GM23338 (cell line): ENCODE measurements around the gene FLNB. TPM values are rescaled to one million over a fixed set of nuclear protein-coding genes. Genes with fewer than 3 reads are reported as not detected.
A peak's percentile ranks its signal among the peaks of the same experiment; 100 is the strongest.

ENCODE experiments used
- ATAC-seq: fragments of 200-7000 bp; cut with Tn5 transposase; 3 replicates; pipeline ENCODE4 v1.9.1; 2020
- DNase-seq: peaks from one replicate; pipeline ENCODE4 v3.0.0-alpha.2; 2015; ENCODE audit warnings: low spot score
- H2AFZ ChIP-seq: fragments of 200-600 bp; sonication (generic); 2 replicates; pipeline ENCODE4 v1.8.0; 2016; ENCODE audit warnings: antibody characterized with exemption, mild to moderate bottlenecking, moderate library complexity
- H3F3A ChIP-seq: fragments of 200-600 bp; sonication (generic); replicated peaks from 2 replicates; pipeline ENCODE4 v1.8.0; 2017; ENCODE audit warnings: antibody characterized with exemption, mixed run types, low read depth
- H3K27ac ChIP-seq: fragments of 200-600 bp; sonication (generic); 2 replicates; pipeline ENCODE4 v1.6.1; 2016; ENCODE audit warnings: low read depth
- H3K27me3 ChIP-seq: fragments of 200-600 bp; sonication (generic); 2 replicates; pipeline ENCODE4 v1.8.0; 2016; ENCODE audit warnings: mild to moderate bottlenecking, mixed run types, moderate library complexity; ENCODE audit not compliant: insufficient read depth
- H3K36me3 ChIP-seq: fragments of 200-600 bp; sonication (generic); 2 replicates; pipeline ENCODE4 v1.8.0; 2016; ENCODE audit warnings: mild to moderate bottlenecking; ENCODE audit not compliant: insufficient read depth
- H3K4me1 ChIP-seq: fragments of 200-600 bp; sonication (generic); 2 replicates; pipeline ENCODE4 v1.8.0; 2016; ENCODE audit warnings: mild to moderate bottlenecking, moderate library complexity; ENCODE audit not compliant: insufficient read depth
- H3K4me2 ChIP-seq: fragments of 200-600 bp; sonication (generic); 2 replicates; pipeline ENCODE4 v1.7.1; 2017; ENCODE audit warnings: mixed run types
- H3K4me3 ChIP-seq: fragments of 200-600 bp; sonication (generic); 2 replicates; pipeline ENCODE4 v1.6.1; 2016; ENCODE audit warnings: mixed run types
- H3K79me2 ChIP-seq: fragments of 200-600 bp; sonication (generic); replicated peaks from 2 replicates; pipeline ENCODE4 v1.8.0; 2017; ENCODE audit warnings: mild to moderate bottlenecking; ENCODE audit not compliant: insufficient read depth
- H3K9me2 ChIP-seq: fragments of 200-600 bp; sonication (generic); 2 replicates; pipeline ENCODE4 v1.8.0; 2017; ENCODE audit not compliant: insufficient read depth
- H4K20me1 ChIP-seq: fragments of 200-600 bp; sonication (generic); replicated peaks from 2 replicates; pipeline ENCODE4 v1.8.0; 2017; ENCODE audit warnings: mild to moderate bottlenecking; ENCODE audit not compliant: insufficient read depth
- H3K27ac Mint-ChIP-seq: 2 replicates; pipeline ENCODE4 v1.8.0; 2020; ENCODE audit warnings: inconsistent platforms, mild to moderate bottlenecking, moderate library complexity, mixed read lengths
- H3K27me3 Mint-ChIP-seq: 3 replicates; pipeline ENCODE4 v1.8.0; 2022; ENCODE audit warnings: low read depth, mild to moderate bottlenecking, moderate library complexity, mixed read lengths, inconsistent platforms; ENCODE audit not compliant: insufficient read depth, poor library complexity
- H3K36me3 Mint-ChIP-seq: 3 replicates; pipeline ENCODE4 v1.8.0; 2021; ENCODE audit warnings: low read depth, mild to moderate bottlenecking, inconsistent platforms, moderate library complexity, mixed read lengths
- H3K4me1 Mint-ChIP-seq: 3 replicates; pipeline ENCODE4 v1.8.0; 2020; ENCODE audit warnings: mild to moderate bottlenecking, inconsistent platforms, mixed read lengths
- H3K4me3 Mint-ChIP-seq: 3 replicates; pipeline ENCODE4 v1.8.0; 2021; ENCODE audit warnings: moderate library complexity, mild to moderate bottlenecking, inconsistent platforms, mixed read lengths
- H3K9me3 Mint-ChIP-seq: 3 replicates; pipeline ENCODE4 v1.8.0; 2020; ENCODE audit warnings: moderate library complexity, mild to moderate bottlenecking, inconsistent platforms, mixed read lengths
- CREB1 ChIP-seq: fragments of 250-450 bp; sonication (Bioruptor Pico); IDR thresholded peaks from 2 replicates; pipeline ENCODE4 v1.5.0; 2020; ENCODE audit warnings: low read depth, mild to moderate bottlenecking, moderate library complexity
- CTCF ChIP-seq, 2 experiments: fragments of 200-600 bp in 1 of 2; sonication (generic) in 1 of 2; conservative IDR thresholded peaks; 2 replicates each; pipeline versions ENCODE4 v1.5.1 to v1.6.1; 2016 to 2017; ENCODE audit warnings: antibody characterized with exemption in 2 of 2, low read depth in 2 of 2, mild to moderate bottlenecking in 2 of 2, moderate library complexity in 1 of 2
- ETS1 ChIP-seq: IDR thresholded peaks from 2 replicates; pipeline ENCODE4 v1.6.1; 2016; ENCODE audit warnings: antibody characterized with exemption
- EZH2 ChIP-seq: fragments of 200-600 bp; sonication (generic); IDR thresholded peaks from one replicate; pipeline ENCODE4 v1.8.0; 2017; ENCODE audit warnings: antibody characterized with exemption, mild to moderate bottlenecking, low read depth; ENCODE audit not compliant: unreplicated experiment
- EZH2phosphoT487 ChIP-seq: fragments of 200-600 bp; sonication (generic); IDR thresholded peaks from one replicate; pipeline ENCODE4 v1.8.1; 2018; ENCODE audit warnings: antibody characterized with exemption; ENCODE audit not compliant: unreplicated experiment
- JUNB ChIP-seq: IDR thresholded peaks from one replicate; pipeline ENCODE4 v1.6.1; 2016; ENCODE audit warnings: antibody characterized with exemption; ENCODE audit not compliant: unreplicated experiment
- NANOG ChIP-seq: IDR thresholded peaks from 2 replicates; pipeline ENCODE4 v1.6.1; 2016; ENCODE audit warnings: antibody characterized with exemption, borderline replicate concordance
- STAT1 ChIP-seq: IDR thresholded peaks from one replicate; pipeline ENCODE4 v1.6.1; 2016; ENCODE audit warnings: antibody characterized with exemption; ENCODE audit not compliant: unreplicated experiment
- ZNF114 ChIP-seq: fragments of 250-450 bp; sonication (Bioruptor Pico); IDR thresholded peaks from 2 replicates; pipeline ENCODE4 v1.5.0; 2020; ENCODE audit warnings: mild to moderate bottlenecking, moderate library complexity
- ZNF331 ChIP-seq: fragments of 250-450 bp; sonication (Bioruptor Pico); IDR thresholded peaks from 2 replicates; pipeline ENCODE4 v1.5.0; 2020; ENCODE audit warnings: low read depth, mild to moderate bottlenecking, moderate library complexity
- polyA plus RNA-seq: library from polyadenylated mRNA; unstranded; fragments of >200 nt; fragmentation: Nextera tagmentation; extraction: Ambion mirVana; gene quantifications from 2 replicates; pipeline ENCODE4 v1.2.1, GENCODE V29; 2016
- total RNA-seq: library from RNA; depleted of rRNA; stranded (reverse); fragments of >200 nt; shearing (Covaris generic); gene quantifications from 2 replicates; pipeline ENCODE4 v1.2.3, GENCODE V29; 2014
- TF ChIP-seq, protein P1 (sequence below): fragments of 250-450 bp; sonication (Bioruptor Pico); IDR thresholded peaks from 2 replicates; pipeline ENCODE4 v1.5.0; 2020; ENCODE audit warnings: mild to moderate bottlenecking, moderate library complexity

Gene FLNB
- total and polyA plus RNA-seq, 2 experiments from 2014 or later: 39.7 to 179 TPM

- peak; percentile 55 for DNase-seq
- TF ChIP-seq NANOG (no peak), ZNF331 (CRISPR knock-in tag) (no peak), ZNF114 (no peak)
These were observed 167.4 kb downstream of the FLNB start for GRCh38 chr3:58175437-58176184.

GRCh38 chr3:58176185-58176530 is 167.9 kb downstream of the FLNB start:
- H3K27ac Mint-ChIP-seq: no peak overlapping the region
- TF ChIP-seq ZNF114 (no peak), ZNF331 (CRISPR knock-in tag) (no peak), ETS1 (no peak), EZH2 (no peak), CREB1 (CRISPR knock-in tag) (no peak), STAT1 (no peak), CTCF (conservative IDR thresholded peaks at IDR 0.05; ENCODE audit: low read depth in 2 of 2) (no peak), EZH2phosphoT487 (no peak), JUNB (no peak)
- TF ChIP-seq, protein P1, sequence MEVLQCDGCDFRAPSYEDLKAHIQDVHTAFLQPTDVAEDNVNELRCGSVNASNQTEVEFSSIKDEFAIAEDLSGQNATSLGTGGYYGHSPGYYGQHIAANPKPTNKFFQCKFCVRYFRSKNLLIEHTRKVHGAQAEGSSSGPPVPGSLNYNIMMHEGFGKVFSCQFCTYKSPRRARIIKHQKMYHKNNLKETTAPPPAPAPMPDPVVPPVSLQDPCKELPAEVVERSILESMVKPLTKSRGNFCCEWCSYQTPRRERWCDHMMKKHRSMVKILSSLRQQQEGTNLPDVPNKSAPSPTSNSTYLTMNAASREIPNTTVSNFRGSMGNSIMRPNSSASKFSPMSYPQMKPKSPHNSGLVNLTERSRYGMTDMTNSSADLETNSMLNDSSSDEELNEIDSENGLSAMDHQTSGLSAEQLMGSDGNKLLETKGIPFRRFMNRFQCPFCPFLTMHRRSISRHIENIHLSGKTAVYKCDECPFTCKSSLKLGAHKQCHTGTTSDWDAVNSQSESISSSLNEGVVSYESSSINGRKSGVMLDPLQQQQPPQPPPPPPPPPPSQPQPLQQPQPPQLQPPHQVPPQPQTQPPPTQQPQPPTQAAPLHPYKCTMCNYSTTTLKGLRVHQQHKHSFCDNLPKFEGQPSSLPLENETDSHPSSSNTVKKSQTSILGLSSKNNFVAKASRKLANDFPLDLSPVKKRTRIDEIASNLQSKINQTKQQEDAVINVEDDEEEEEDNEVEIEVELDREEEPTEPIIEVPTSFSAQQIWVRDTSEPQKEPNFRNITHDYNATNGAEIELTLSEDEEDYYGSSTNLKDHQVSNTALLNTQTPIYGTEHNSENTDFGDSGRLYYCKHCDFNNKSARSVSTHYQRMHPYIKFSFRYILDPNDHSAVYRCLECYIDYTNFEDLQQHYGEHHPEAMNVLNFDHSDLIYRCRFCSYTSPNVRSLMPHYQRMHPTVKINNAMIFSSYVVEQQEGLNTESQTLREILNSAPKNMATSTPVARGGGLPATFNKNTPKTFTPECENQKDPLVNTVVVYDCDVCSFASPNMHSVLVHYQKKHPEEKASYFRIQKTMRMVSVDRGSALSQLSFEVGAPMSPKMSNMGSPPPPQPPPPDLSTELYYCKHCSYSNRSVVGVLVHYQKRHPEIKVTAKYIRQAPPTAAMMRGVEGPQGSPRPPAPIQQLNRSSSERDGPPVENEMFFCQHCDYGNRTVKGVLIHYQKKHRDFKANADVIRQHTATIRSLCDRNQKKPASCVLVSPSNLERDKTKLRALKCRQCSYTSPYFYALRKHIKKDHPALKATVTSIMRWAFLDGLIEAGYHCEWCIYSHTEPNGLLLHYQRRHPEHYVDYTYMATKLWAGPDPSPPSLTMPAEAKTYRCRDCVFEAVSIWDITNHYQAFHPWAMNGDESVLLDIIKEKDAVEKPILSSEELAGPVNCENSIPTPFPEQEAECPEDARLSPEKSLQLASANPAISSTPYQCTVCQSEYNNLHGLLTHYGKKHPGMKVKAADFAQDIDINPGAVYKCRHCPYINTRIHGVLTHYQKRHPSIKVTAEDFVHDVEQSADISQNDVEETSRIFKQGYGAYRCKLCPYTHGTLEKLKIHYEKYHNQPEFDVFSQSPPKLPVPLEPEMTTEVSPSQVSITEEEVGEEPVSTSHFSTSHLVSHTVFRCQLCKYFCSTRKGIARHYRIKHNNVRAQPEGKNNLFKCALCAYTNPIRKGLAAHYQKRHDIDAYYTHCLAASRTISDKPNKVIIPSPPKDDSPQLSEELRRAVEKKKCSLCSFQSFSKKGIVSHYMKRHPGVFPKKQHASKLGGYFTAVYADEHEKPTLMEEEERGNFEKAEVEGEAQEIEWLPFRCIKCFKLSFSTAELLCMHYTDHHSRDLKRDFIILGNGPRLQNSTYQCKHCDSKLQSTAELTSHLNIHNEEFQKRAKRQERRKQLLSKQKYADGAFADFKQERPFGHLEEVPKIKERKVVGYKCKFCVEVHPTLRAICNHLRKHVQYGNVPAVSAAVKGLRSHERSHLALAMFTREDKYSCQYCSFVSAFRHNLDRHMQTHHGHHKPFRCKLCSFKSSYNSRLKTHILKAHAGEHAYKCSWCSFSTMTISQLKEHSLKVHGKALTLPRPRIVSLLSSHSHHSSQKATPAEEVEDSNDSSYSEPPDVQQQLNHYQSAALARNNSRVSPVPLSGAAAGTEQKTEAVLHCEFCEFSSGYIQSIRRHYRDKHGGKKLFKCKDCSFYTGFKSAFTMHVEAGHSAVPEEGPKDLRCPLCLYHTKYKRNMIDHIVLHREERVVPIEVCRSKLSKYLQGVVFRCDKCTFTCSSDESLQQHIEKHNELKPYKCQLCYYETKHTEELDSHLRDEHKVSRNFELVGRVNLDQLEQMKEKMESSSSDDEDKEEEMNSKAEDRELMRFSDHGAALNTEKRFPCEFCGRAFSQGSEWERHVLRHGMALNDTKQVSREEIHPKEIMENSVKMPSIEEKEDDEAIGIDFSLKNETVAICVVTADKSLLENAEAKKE (CRISPR knock-in tag): no peak

More at GRCh38 chr3:58175437-58176184, 167.4 kb downstream of the FLNB start:
- Histone ChIP-seq H4K20me1 (no peaks in the 10 kb centered on the region; the same call in 1 of the 2 replicates), H3K4me1 (peaks cover 29% of the 10 kb centered on the region), H3K4me3 (no peak overlapping the region), H3K27me3 (no peaks in the 10 kb centered on the region), H3K9me2 (no peaks in the 10 kb centered on the region; the same call in 1 of the 2 replicates), H3K79me2 (no peaks in the 10 kb centered on the region), H3K4me2 (peak overlapping the region; percentile 38; the same call in 1 of the 2 replicates), H2AFZ (0 out of 2 replicates have a peak overlapping the region, but pooled peaks have one; percentile 47), H3K36me3 (no peaks in the 10 kb centered on the region; the same call in 1 of the 2 replicates), H3K27ac (peak overlapping the region; percentile 76; the same call in 1 of the 2 replicates), H3F3A (0 out of 2 replicates have a peak, but pooled peaks cover 10% of the 10 kb centered on the region)
- no peaks in the 10 kb centered on the region; the same call in 2 of the 3 replicates for H3K9me3 Mint-ChIP-seq
- peaks cover 6% of the 10 kb centered on the region; the same call in 2 of the 3 replicates for H3K36me3 Mint-ChIP-seq
- no peak overlapping the region for H3K4me3 Mint-ChIP-seq
- H3K4me1 Mint-ChIP-seq: peaks cover 37% of the 10 kb centered on the region
- peaks cover 16% of the 10 kb centered on the region for H3K27me3 Mint-ChIP-seq
- peak overlapping the region; percentile 73 for H3K27ac Mint-ChIP-seq
- no peak for ATAC-seq

More at GRCh38 chr3:58176185-58176530, 167.9 kb downstream of the FLNB start:
- Mint-ChIP-seq H3K9me3 (no peaks in the 10 kb centered on the region; the same call in 2 of the 3 replicates), H3K27me3 (peaks cover 16% of the 10 kb centered on the region), H3K4me3 (no peak overlapping the region), H3K4me1 (peaks cover 37% of the 10 kb centered on the region), H3K36me3 (peaks cover under 1% of the 10 kb centered on the region; the same call in 1 of the 3 replicates)
- H3F3A ChIP-seq: 0 out of 2 replicates have a peak, but pooled peaks cover 10% of the 10 kb centered on the region
- no peaks in the 10 kb centered on the region for H3K79me2 ChIP-seq
- H4K20me1 ChIP-seq: no peaks in the 10 kb centered on the region; the same call in 1 of the 2 replicates
- H3K4me2 ChIP-seq: no peak overlapping the region; the same call in 1 of the 2 replicates
- H3K4me1 ChIP-seq: peaks cover 29% of the 10 kb centered on the region
- no peaks in the 10 kb centered on the region for H3K27me3 ChIP-seq
- DNase-seq: no peak
- no peak overlapping the region for H3K4me3 ChIP-seq
- ATAC-seq: no peak
- H2AFZ ChIP-seq: 0 out of 2 replicates have a peak overlapping the region, but pooled peaks have one; percentile 47
- H3K9me2 ChIP-seq: no peaks in the 10 kb centered on the region; the same call in 1 of the 2 replicates
- H3K36me3 ChIP-seq: no peaks in the 10 kb centered on the region; the same call in 1 of the 2 replicates
- no peak overlapping the region for H3K27ac ChIP-seq
